VCaP (cell line): ENCODE data around the gene PRSS1.

Source experiments
- H3K27ac ChIP-seq: fragments of 450-650 bp; 2 replicates; pipeline ENCODE4 v1.5.1; 2017
- CTCF ChIP-seq: fragments of 450-650 bp; conservative IDR thresholded peaks from 2 replicates; pipeline ENCODE4 v1.5.1; 2017; ENCODE audit warnings: mild to moderate bottlenecking, moderate library complexity

Gene PRSS1

GRCh38 chr7:142800699-142801260 is 51.5 kb downstream of the PRSS1 start:
- H3K27ac ChIP-seq, result no peak overlapping the region

GRCh38 chr7:142801601-142802295 is 52.5 kb downstream of the PRSS1 start:
- H3K27ac ChIP-seq, result no peak overlapping the region
- no peak for TF ChIP-seq CTCF

More at GRCh38 chr7:142800699-142801260, 51.5 kb downstream of the PRSS1 start:
- no peak for TF ChIP-seq CTCF

- TF ChIP-seq CTCF, result no peak
- H3K27ac ChIP-seq, result no peak overlapping the region
Observed at GRCh38 chr7:142802301-142802700, 53.0 kb downstream of the PRSS1 start.
